GM20000 (cell line): ENCODE measurements around the gene AHR.

ENCODE experiments used
- DNase-seq: peaks from one replicate; pipeline ENCODE4 v3.0.0; 2012; ENCODE audit warnings: low spot score
- CTCF ChIP-seq: IDR thresholded peaks from 2 replicates; pipeline ENCODE4 v1.5.1; 2012; ENCODE audit warnings: mild to moderate bottlenecking, control low read depth; ENCODE audit errors: extremely low read depth, missing control alignments

AHR gene

DNA sequence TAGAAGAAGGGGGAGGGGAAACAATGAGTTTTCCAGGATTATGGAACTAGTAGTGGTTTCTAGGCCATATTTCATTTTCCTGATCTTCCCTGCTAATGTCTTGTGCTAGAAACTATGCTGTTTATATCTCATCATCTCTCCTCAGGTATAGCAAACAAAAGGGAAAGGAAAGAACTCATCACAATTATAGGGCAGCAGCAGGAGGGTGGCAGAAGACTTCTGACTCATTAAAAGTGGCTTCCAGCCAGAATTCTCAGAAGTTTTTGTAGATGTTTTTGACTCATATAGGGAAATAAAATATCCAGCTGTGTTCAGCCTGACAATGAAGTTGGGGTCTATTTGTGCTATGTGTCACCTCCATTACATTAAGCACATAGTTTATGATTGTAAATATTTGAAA, 6.5 kb downstream of the AHR start:
- no peak for TF ChIP-seq CTCF
- no peak for DNase-seq

DNA sequence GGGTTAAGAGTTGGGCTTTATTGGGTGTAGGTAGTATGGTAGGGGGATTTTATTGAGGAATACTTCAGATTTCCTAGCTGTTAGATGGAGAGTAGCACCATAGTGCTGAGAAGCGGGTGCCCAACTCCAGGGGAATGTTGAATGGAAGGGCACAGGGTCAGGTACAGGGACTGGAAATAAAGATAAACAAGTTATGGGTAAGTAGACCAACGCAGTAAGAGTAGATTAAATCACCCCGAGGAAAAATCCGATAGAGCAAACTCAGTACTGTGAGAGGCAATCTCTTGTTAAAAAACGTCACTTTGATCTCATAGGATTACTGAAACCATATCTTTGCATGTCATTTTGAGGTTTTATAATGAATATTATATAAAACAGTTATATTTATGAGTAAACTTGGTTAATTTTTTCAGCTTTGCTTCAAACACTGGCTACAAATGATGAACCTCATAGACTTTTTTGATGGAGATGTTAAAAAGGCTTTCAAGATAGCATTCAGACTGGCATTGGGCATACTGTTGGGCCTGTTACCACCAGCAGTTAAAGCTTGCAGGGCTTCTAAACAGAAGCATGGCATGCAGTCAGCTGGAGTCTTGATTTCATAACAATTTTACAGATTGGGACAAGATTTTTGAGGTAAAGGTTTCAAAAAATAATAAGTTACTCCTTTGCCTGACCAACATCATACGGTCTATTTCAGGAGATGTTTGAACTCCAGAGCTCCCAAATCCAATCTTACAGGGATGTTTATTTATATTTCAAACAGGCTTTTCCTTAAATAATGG, 7.1 kb downstream of the AHR start:
- no peak for DNase-seq
- no peak for TF ChIP-seq CTCF

GRCh38 chr7:17307000-17307399, 8.5 kb downstream of the AHR start:
- TF ChIP-seq CTCF = no peak
- DNase-seq = no peak

DNA sequence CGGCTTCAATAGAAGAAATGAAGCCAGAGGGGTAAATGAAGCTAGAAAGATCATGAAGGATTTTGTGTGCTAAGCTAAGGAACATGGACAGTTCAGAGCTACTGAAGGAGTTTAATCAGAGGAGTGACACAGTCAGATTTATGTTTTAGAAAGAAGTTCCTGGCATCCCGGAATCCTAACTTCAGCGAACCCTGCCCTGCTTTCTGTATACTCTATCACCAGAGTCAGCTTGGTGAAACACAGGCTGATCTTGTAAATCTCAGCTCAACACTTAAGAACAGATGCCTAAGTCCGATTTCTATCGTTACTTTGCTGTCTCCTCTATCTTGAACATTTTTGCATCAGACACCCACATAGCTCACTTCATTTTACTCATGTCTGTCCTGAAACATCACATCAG, 9.1 kb downstream of the AHR start:
- no peak for DNase-seq
- no peak for TF ChIP-seq CTCF

DNA sequence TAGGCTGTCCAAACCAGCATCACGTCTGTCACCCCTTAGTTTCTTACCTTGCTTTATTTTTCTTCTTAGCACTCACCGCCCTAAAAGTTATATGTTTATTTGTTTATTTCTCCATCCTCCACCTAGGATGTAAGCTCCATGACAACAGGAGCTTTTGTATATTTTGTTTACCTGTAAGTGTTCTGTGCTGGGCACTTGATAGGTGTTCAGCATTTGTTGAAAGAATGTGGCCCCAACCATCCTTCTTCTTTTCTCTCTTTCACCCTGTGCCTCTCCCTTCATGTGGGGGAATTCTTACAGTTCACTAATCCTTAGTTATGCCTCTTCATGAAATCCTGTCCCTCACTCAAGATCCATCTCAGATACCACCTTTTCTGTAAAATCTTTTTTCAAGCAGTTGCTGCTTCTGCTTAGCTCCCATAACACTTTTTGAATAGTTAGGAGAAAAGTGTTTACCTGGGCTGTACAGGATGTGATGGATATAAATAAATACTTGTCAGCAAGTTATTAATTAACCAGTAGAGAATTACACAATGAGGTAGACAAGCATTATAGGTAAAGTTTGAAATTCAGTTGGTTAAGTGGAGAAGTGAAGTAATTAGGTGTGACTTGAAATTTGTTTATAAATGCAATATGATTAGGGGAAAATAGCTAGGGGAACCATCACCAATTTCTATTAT, 9.7 kb downstream of the AHR start:
- no peak for TF ChIP-seq CTCF
- no peak for DNase-seq

GRCh38 chr7:17311194-17311593, 12.7 kb downstream of the AHR start:
- no peak for DNase-seq
- TF ChIP-seq CTCF = no peak

- no peak for DNase-seq
- no peak for TF ChIP-seq CTCF
These were observed 13.5 kb downstream of the AHR start for GRCh38 chr7:17311952-17312351.
